CD4-positive, alpha-beta T cell treated with Interleukin-4 for 1 hour (primary cell): ENCODE measurements around the gene MMS19.
"Not testable (repeated sequence)": the region's sequence is repeated elsewhere in the genome, so short reads cannot be mapped to it uniquely, and the experiment has no call there.

ENCODE experiments used
- DNase-seq, 2 donors: peaks; one replicate each; pipeline ENCODE4 v3.0.0-alpha.2; 2020 to 2022

The MMS19 gene

DNA sequence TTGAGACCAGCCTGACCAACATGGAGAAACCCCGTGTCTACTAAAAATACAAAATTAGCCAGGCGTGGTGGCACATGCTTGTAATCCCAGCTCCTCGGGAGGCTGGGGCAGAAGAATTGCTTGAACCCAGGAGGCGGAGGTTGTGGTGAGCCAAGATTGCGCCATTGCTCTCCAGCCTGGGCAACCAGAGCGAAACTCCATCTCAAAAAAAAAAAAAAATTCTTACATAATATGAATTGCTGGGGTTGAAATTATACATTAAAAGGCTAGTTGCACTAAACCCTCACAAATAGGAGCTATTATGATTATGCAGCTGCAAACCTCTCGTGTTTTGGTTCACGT lies 74.5 kb downstream of the MMS19 start:
- not testable (repeated sequence) for DNase-seq

- no peak for DNase-seq
Measured at GRCh38 chr10:97416565-97416964, 81.7 kb downstream of the MMS19 start.

DNA sequence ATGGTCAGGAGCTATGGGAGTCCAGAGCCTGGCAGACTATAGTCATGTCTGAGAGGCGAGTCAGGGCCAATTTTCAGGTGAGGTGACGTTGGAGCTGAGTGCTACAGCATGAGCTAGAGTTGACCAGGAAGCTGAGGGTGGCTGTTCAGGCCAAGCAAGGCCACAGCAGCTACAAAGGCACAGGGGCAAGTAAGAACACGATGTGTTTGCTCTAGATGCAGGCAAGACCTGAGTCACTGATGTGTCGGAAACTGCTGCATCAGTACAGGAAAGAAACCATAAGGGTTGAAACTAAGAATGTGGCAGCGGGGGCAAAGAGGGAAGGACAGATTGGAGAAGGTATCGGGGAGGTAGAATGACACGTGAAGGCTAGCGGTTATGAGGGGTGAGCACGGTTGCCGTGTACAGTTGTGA lies 85.3 kb downstream of the MMS19 start:
- DNase-seq, result no peak

DNA sequence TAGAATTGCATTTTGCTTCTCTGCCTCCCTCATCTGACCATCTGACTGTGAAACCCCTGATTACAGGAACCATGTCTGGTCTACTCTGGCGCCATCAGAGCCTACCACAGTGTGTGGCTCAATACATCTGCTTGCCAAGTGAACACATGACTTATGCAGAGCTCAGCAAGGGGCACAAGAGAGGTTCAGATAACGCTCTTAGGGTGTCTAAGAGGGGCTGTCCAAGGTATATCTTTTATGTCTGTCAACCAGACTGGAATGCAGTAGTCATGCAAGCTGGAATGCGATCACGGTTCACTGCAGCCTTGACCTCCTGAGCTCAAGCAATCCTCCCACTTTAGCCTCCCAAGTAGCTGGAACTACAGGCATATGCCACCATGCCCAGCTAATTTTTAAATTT lies 86.8 kb downstream of the MMS19 start:
- DNase-seq, result no peak

DNA sequence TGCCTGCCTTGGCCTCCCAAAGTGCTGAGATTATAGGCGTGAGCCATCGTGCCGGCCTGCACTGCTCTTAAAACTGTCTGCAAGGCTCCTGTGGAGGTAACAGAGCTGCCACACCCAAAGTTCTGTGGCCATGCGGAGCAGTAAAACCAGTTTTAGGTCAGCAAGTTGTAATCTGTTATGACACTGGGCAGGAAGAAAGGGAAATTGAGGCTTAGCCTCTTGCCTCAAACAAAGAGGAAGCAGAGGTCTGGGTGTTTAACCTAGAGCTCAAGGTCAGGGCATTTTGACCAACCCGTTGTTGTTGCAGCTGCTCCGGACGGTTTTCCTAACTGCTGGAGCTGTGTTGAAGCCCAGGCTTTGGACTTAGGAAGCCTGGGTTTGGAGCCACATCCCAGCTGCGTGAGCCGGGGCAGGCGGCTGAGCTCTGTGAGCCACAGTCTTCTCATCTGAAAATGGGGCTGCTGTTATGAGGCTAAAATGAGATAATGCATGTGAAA lies 89.7 kb downstream of the MMS19 start:
- no peak for DNase-seq
